ENCODE measurements around the gene GRAP. TPM values are rescaled to one million over a fixed set of nuclear protein-coding genes. Genes with fewer than 3 reads are reported as not detected.

Gene GRAP
- total RNA-seq, 2 donors from 2014 or later, result 0.33 to 1.8 TPM

GRCh38 chr17:19013806-19014627 lies 32.7 kb downstream of the GRAP start:
- Histone ChIP-seq H3K9me3 (no peaks in the 10 kb centered on the region), H3K4me3 (no peak overlapping the region), H3K4me1 (no peaks in the 10 kb centered on the region), H3K27ac (no peak overlapping the region), H3K36me3 (replicated peaks in 1 of 2; ENCODE audit: insufficient read depth in 1 of 2, low read depth in 2 of 2) (no peaks in the 10 kb centered on the region), H3K27me3 (no peaks in the 10 kb centered on the region)
- ATAC-seq (no peak), DNase-seq (no peak)
- no peak for TF ChIP-seq POLR2A (IDR thresholded peaks at IDR 0.05)
- no peak for TF ChIP-seq CTCF (IDR thresholded peaks at IDR 0.05)
- intact Hi-C loops (cut with DNase I), result no loop called here
- 85 to 89% methylated on average over 11 of the region's 11 CpGs for WGBS, 2 donors

- no peaks in the 10 kb centered on the region for H3K9me3 ChIP-seq
- intact Hi-C loops (cut with DNase I), result no loop called here
- no peak overlapping the region for H3K27ac ChIP-seq
- H3K36me3 ChIP-seq (replicated peaks in 1 of 2; ENCODE audit: insufficient read depth in 1 of 2, low read depth in 2 of 2), result no peaks in the 10 kb centered on the region
- 90 to 96% methylated on average over 5 to 11 of the region's 12 CpGs for WGBS, 2 donors
- H3K4me3 ChIP-seq, result no peak overlapping the region
- H3K4me1 ChIP-seq, result no peaks in the 10 kb centered on the region
- H3K27me3 ChIP-seq, result no peaks in the 10 kb centered on the region
- no peak for ATAC-seq
- DNase-seq, result no peak
- TF ChIP-seq CTCF (IDR thresholded peaks at IDR 0.05) (no peak), POLR2A (IDR thresholded peaks at IDR 0.05) (no peak)
These were observed 33.5 kb downstream of the GRAP start for GRCh38 chr17:19013226-19013625.

- Histone ChIP-seq H3K27ac (no peak overlapping the region), H3K9me3 (no peaks in the 10 kb centered on the region), H3K4me3 (no peak overlapping the region), H3K27me3 (no peaks in the 10 kb centered on the region), H3K4me1 (no peaks in the 10 kb centered on the region), H3K36me3 (replicated peaks in 1 of 2; ENCODE audit: insufficient read depth in 1 of 2, low read depth in 2 of 2) (no peaks in the 10 kb centered on the region)
- intact Hi-C loops (cut with DNase I), result no loop called here
- 86 to 87% methylated on average over 17 to 22 of the region's 22 CpGs for WGBS, 2 donors
- DNase-seq, result no peak
- no peak for ATAC-seq
- TF ChIP-seq CTCF (IDR thresholded peaks at IDR 0.05) (no peak), POLR2A (IDR thresholded peaks at IDR 0.05) (no peak)
These were observed 34.3 kb downstream of the GRAP start for GRCh38 chr17:19012171-19013080.

- no peaks in the 10 kb centered on the region for H3K27me3 ChIP-seq
- no peak overlapping the region for H3K4me3 ChIP-seq
- ATAC-seq (no peak), DNase-seq (no peak)
- intact Hi-C loops (cut with DNase I), result no loop called here
- H3K9me3 ChIP-seq, result no peaks in the 10 kb centered on the region
- WGBS, 2 donors, result 78 to 82% methylated on average over 6 of the region's 6 CpGs
- H3K4me1 ChIP-seq, result no peaks in the 10 kb centered on the region
- no peak overlapping the region for H3K27ac ChIP-seq
- TF ChIP-seq CTCF (IDR thresholded peaks at IDR 0.05) (no peak), POLR2A (IDR thresholded peaks at IDR 0.05) (no peak)
- no peaks in the 10 kb centered on the region for H3K36me3 ChIP-seq (replicated peaks in 1 of 2; ENCODE audit: insufficient read depth in 1 of 2, low read depth in 2 of 2)
These were observed 35.2 kb downstream of the GRAP start for GRCh38 chr17:19011581-19011980.

Measured in body of pancreas (tissue), 4 donors.